Measurements from ENCODE around the gene TP53I11. TPM values are rescaled to one million over a fixed set of nuclear protein-coding genes. Genes with fewer than 3 reads are reported as not detected.

The TP53I11 gene
- total RNA-seq, 1 donor from 2014 or later = 149 TPM

DNA sequence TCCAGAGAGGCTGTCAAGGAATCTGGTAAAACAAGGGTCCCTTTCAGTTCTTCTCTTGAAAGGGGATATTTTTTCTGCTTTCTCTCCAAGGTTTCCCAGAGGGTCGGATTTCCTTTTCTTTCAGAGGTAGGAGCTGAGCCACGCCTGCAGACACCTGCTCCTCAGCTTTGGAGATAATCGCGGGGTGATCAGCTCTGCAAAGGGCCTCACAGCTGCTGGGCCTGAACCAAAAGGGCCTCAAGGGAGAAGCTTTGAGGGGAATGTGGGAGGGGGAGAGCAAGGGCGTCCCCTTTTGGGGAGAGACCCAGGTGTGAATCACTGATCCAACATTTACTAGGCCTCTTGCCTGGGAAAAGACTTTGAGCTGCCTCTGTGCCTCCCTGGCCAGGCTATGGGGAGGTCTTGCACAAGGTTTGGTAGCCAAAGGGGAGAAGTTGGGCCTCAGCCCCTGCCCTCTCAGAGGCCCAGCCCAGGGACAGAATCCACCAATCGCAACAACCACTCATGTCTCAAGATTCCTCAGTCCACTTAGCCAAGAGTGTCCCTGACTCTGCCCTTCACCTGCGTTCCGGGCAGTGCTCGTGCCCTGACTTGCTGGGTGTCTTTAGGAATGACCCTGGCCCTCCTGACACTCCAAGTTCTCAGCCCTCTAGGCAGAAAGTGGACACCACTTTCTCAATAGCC, 14.0 kb upstream of the TP53I11 start:
- DNase-seq (ENCODE audit: low spot score) = no peak
- H3K9me3 Mint-ChIP-seq (ENCODE audit: unreplicated experiment) = no peaks in the 10 kb centered on the region
- H3K27ac Mint-ChIP-seq (ENCODE audit: unreplicated experiment) = no peak overlapping the region
- H3K4me3 Mint-ChIP-seq (ENCODE audit: unreplicated experiment) = no peak overlapping the region
- H3K36me3 Mint-ChIP-seq (ENCODE audit: low read depth, unreplicated experiment) = no peaks in the 10 kb centered on the region
- peaks cover 2% of the 10 kb centered on the region for H3K27me3 Mint-ChIP-seq (ENCODE audit: unreplicated experiment)
- H3K4me1 Mint-ChIP-seq (ENCODE audit: unreplicated experiment) = peaks cover 3% of the 10 kb centered on the region
- TF ChIP-seq CTCF (IDR thresholded peaks at IDR 0.05; ENCODE audit: unreplicated experiment) = no peak

- Mint-ChIP-seq H3K4me3 (ENCODE audit: unreplicated experiment) (no peak overlapping the region), H3K9me3 (ENCODE audit: unreplicated experiment) (no peaks in the 10 kb centered on the region), H3K27me3 (ENCODE audit: unreplicated experiment) (peaks cover 2% of the 10 kb centered on the region), H3K36me3 (ENCODE audit: low read depth, unreplicated experiment) (no peaks in the 10 kb centered on the region), H3K4me1 (ENCODE audit: unreplicated experiment) (peaks cover 3% of the 10 kb centered on the region), H3K27ac (ENCODE audit: unreplicated experiment) (no peak overlapping the region)
- no peak for DNase-seq (ENCODE audit: low spot score)
- TF ChIP-seq CTCF (IDR thresholded peaks at IDR 0.05; ENCODE audit: unreplicated experiment) = no peak
These were observed 13.3 kb upstream of the TP53I11 start for GRCh38 chr11:44963948-44964347.

DNA sequence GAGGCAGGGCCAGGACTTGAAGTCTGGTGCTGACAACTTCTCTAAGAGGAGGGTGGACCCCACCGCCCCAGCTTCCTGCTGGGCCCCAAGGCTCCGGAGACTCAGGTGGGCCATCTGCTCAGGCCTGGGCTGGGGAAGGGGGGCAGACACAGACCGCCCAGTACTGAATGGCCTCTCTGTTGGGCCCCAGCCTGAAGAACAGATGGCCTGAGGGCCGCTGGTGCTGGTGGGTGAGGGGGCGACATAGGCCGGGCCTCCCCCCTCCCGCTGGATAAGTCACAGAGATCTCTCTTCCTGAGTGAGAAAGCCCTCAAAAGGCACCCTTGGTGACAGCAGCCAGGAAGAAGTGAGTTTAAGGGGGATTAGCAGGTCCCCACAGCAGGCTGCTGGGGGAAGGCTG, 12.5 kb upstream of the TP53I11 start:
- no peak for TF ChIP-seq CTCF (IDR thresholded peaks at IDR 0.05; ENCODE audit: unreplicated experiment)
- Mint-ChIP-seq H3K36me3 (ENCODE audit: low read depth, unreplicated experiment) (no peaks in the 10 kb centered on the region), H3K27ac (ENCODE audit: unreplicated experiment) (no peak overlapping the region), H3K4me1 (ENCODE audit: unreplicated experiment) (peaks cover 5% of the 10 kb centered on the region), H3K9me3 (ENCODE audit: unreplicated experiment) (no peaks in the 10 kb centered on the region), H3K4me3 (ENCODE audit: unreplicated experiment) (no peak overlapping the region), H3K27me3 (ENCODE audit: unreplicated experiment) (peaks cover 2% of the 10 kb centered on the region)
- no peak for DNase-seq (ENCODE audit: low spot score)

GRCh38 chr11:44962464-44962863, 11.8 kb upstream of the TP53I11 start:
- DNase-seq (ENCODE audit: low spot score) = no peak
- Mint-ChIP-seq H3K4me1 (ENCODE audit: unreplicated experiment) (peaks cover 5% of the 10 kb centered on the region), H3K36me3 (ENCODE audit: low read depth, unreplicated experiment) (no peaks in the 10 kb centered on the region), H3K27ac (ENCODE audit: unreplicated experiment) (no peak overlapping the region), H3K27me3 (ENCODE audit: unreplicated experiment) (peaks cover 2% of the 10 kb centered on the region), H3K9me3 (ENCODE audit: unreplicated experiment) (no peaks in the 10 kb centered on the region), H3K4me3 (ENCODE audit: unreplicated experiment) (no peak overlapping the region)
- TF ChIP-seq CTCF (IDR thresholded peaks at IDR 0.05; ENCODE audit: unreplicated experiment) = no peak

DNA sequence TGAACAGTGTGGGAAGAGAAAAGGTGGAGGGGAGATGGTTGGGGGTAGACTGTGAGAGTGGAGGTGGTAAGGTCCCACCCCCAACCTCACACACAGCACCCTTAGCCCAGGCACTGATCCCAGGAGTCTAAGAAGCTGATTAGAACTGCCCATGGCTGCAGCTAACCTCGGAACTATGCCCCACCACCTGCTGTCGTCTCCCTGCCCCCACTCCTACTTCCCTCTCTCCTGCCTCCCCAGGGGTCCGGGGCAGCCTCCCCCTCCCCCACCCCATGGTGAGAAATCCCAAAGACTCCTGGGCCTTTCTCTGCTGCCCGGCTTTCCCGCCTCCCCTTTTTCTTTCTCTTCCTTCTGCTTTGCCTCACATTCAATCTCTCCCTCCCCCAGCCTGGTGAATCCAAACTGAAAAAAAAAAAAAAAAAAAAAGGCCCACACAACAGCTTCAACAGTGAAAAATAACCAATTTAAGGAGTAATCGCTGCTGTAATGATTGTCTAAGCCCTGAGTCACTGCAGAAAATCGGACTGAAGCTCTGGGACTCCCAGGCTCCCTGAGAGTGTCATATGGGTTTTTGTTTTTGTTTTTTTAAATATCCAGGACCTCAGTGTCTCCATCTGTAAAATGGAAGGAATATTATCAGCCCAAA, 9.6 kb upstream of the TP53I11 start:
- no peak for DNase-seq (ENCODE audit: low spot score)
- Mint-ChIP-seq H3K4me1 (ENCODE audit: unreplicated experiment) (peaks cover 19% of the 10 kb centered on the region), H3K9me3 (ENCODE audit: unreplicated experiment) (no peaks in the 10 kb centered on the region), H3K27me3 (ENCODE audit: unreplicated experiment) (peaks cover 4% of the 10 kb centered on the region), H3K4me3 (ENCODE audit: unreplicated experiment) (no peak overlapping the region), H3K36me3 (ENCODE audit: low read depth, unreplicated experiment) (no peaks in the 10 kb centered on the region), H3K27ac (ENCODE audit: unreplicated experiment) (no peak overlapping the region)
- TF ChIP-seq CTCF (IDR thresholded peaks at IDR 0.05; ENCODE audit: unreplicated experiment) = no peak
